ES-I3 (cell line): ENCODE data around the gene RASSF3.

Experiments used
- H3K36me3 ChIP-seq: 2 replicates; pipeline ENCODE4 v1.6.1; 2013; ENCODE audit warnings: mild to moderate bottlenecking, low read length, control low read depth, moderate library complexity; ENCODE audit not compliant: insufficient read depth
- H3K4me1 ChIP-seq: 2 replicates; pipeline ENCODE4 v1.6.1; 2013; ENCODE audit warnings: mild to moderate bottlenecking, control low read depth, low read length; ENCODE audit not compliant: insufficient read depth
- H3K9ac ChIP-seq: 2 replicates; pipeline ENCODE4 v1.6.1; 2013; ENCODE audit warnings: low read depth, mild to moderate bottlenecking, low read length, moderate library complexity
- H3K9me3 ChIP-seq: 2 replicates; pipeline ENCODE4 v1.6.1; 2013; ENCODE audit warnings: mild to moderate bottlenecking, low read length, moderate library complexity; ENCODE audit not compliant: control insufficient read depth, insufficient read depth

Gene RASSF3, protein sequence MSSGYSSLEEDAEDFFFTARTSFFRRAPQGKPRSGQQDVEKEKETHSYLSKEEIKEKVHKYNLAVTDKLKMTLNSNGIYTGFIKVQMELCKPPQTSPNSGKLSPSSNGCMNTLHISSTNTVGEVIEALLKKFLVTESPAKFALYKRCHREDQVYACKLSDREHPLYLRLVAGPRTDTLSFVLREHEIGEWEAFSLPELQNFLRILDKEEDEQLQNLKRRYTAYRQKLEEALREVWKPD

DNA sequence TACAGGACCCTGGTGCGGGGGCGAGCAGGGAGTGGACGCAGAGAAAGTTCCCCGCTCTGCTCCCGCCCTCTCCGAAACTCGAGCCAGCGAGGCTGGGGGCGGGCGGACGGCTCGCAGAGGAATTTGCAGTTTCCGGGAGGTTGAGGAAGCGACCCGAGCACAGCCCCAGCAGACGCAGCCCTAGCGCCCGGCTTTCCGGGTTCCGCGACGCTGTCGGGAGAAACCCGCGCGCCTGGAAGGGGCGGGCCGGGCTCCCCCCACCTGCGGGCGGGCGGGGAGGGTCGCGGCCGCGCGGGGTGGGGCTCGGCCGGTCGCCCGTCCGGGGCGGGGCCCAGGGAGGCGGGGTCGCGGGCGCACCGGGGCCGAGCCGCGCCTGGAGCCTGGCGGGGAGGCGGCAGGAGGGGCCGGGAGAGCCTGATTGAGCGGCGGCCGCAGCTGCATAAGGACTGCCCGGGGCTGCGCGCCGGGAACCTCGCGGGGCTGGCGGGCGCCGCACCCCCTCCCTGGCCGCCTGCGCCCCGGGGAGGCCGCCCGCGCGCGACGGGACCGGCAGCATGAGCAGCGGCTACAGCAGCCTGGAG, at the start of gene RASSF3:
Gene RASSF3 (plus strand): TSS at position 417 of the 581 bp plus-strand sequence. CDS start 138 bp downstream, at position 555.
- Histone ChIP-seq H3K4me1 (no peaks in the 10 kb centered on the region), H3K9me3 (no peaks in the 10 kb centered on the region), H3K9ac (peak within 1 kb of the TSS; percentile 98), H3K36me3 (no peaks in the 10 kb centered on the region)

DNA sequence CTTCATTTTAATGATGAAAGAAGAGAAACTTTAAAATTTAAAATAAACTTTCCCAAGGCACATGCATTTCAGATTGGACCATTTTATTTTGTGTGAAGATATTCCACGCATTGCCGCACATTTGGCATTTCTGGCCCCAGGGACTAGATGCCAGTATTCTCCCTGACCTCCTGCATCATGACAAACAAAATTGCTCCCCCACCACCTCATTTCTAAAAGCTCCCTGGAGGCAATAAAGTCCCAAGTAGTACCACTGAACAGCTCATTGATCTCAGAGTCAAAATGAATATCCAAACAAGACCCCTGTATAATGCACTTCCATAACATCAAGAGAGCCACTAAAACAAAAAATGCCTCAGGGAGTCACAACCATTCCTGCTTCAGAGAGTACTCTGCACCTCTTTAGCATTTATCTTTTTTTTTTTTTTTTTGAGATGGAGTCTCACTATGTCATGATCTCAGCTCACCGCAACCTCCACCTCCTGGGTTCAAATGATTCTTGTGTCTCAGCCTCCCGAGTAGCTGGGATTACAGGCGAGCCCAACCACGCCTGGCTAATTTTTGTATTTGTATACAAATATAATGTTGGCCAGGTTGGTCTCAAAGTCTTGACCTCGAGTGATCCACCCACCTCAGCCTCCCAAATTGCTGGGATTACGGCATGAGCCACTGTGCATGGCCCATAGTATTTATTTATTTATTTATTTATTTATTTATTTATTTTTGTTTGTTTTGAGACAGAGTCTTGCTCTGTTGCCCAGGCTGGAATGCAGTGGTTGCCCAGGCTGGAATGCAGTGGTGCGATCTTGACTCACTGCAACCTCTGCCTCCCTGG, 48.8 kb upstream of the RASSF3 start:
- Histone ChIP-seq H3K9ac (no peak overlapping the region), H3K36me3 (no peaks in the 10 kb centered on the region), H3K4me1 (peaks cover 18% of the 10 kb centered on the region), H3K9me3 (no peaks in the 10 kb centered on the region)

- Histone ChIP-seq H3K4me1 (peaks cover 17% of the 10 kb centered on the region), H3K9ac (no peak overlapping the region), H3K36me3 (no peaks in the 10 kb centered on the region), H3K9me3 (no peaks in the 10 kb centered on the region)
Observed at GRCh38 chr12:64566122-64566521, 44.2 kb upstream of the RASSF3 start.

DNA sequence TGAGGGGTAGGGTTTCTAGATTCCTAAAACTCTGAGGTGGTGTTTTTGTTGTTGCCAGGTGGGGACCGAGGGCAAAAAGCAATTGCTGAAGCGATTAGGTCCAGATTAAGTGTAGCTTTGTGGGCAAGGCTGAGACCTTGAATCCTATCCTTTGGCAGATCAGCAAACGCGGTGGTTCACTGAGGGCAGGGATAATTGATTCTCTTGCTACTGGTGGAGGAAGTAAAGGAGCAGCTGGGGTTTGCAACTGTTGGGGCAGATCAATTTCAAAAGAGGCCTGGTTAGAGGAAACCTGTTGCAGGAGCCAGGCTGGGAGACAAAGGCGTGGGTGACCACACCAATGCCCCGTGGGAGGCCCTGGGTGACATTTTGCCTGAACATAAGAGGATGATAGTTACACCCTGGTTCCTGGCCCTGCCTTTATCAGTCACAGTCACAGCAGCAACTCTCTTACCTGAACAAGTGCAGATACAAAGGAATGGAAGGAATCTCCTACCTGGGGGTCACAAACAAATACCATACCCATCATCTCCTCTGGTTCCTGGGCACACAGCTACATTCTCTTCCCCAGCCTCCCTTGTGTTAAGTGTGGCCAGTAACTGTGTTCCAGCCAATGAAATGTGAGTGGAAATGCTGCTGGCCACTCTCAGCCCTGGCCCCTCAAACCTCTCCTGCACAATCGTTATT, 43.3 kb upstream of the RASSF3 start:
- Histone ChIP-seq H3K36me3 (no peaks in the 10 kb centered on the region), H3K4me1 (peaks cover 13% of the 10 kb centered on the region), H3K9me3 (no peaks in the 10 kb centered on the region), H3K9ac (no peak overlapping the region)

GRCh38 chr12:64567570-64567969, 42.7 kb upstream of the RASSF3 start:
- peaks cover 13% of the 10 kb centered on the region for H3K4me1 ChIP-seq
- no peaks in the 10 kb centered on the region for H3K36me3 ChIP-seq
- H3K9ac ChIP-seq, result no peak overlapping the region
- no peaks in the 10 kb centered on the region for H3K9me3 ChIP-seq

GRCh38 chr12:64568298-64568697, 42.0 kb upstream of the RASSF3 start:
- Histone ChIP-seq H3K4me1 (peaks cover 13% of the 10 kb centered on the region), H3K9me3 (no peaks in the 10 kb centered on the region), H3K36me3 (no peaks in the 10 kb centered on the region), H3K9ac (no peak overlapping the region)

DNA sequence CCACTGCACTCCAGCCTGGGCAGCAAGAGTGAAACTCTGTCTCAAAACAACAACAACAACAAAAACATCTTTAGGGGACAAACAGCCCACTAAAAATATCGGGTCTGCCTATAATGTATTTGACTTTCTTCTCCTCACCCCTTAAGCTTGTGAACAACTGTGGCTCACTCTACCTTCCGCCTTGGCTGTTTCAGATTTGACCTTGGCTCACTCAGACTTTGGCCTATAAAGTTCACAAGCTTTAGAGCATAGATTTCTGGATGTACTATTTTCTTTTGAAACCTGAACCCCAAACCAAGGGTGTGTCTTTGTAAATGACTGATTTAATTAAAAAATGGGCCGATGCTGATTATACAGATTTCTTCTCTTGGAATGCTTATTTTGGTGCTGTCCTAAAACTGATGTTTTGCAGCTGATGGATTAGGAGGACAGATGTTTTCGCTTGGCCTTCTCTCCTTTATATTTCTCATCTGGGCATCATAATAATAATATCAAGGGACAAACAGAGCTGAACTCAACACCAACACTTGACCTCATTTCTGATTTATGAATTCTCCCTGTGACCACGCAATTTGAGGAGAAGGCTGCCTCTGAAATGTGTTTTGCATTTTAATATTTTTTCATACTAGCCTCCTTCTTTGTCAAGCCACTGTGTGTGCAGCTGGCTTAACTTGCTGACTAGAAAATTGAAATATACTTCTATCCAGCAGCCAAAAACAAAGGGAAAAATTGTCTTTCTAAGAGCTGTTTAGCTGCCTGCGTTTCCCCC, 40.2 kb upstream of the RASSF3 start:
- H3K9me3 ChIP-seq, result peaks cover 4% of the 10 kb centered on the region; the same call in 1 of the 2 replicates
- H3K9ac ChIP-seq, result no peak overlapping the region
- peaks cover 13% of the 10 kb centered on the region for H3K4me1 ChIP-seq
- no peaks in the 10 kb centered on the region for H3K36me3 ChIP-seq

- Histone ChIP-seq H3K9ac (no peak overlapping the region), H3K9me3 (peaks cover 4% of the 10 kb centered on the region; the same call in 1 of the 2 replicates), H3K4me1 (peaks cover 9% of the 10 kb centered on the region), H3K36me3 (no peaks in the 10 kb centered on the region)
Observed at GRCh38 chr12:64571411-64571810, 38.9 kb upstream of the RASSF3 start.

- Histone ChIP-seq H3K4me1 (peaks cover 3% of the 10 kb centered on the region; the same call in 1 of the 2 replicates), H3K36me3 (no peaks in the 10 kb centered on the region), H3K9ac (no peak overlapping the region), H3K9me3 (peaks cover 4% of the 10 kb centered on the region; the same call in 1 of the 2 replicates)
Observed at GRCh38 chr12:64572241-64572640, 38.1 kb upstream of the RASSF3 start.

- H3K9me3 ChIP-seq, result peaks cover 4% of the 10 kb centered on the region; the same call in 1 of the 2 replicates
- no peak overlapping the region for H3K9ac ChIP-seq
- no peaks in the 10 kb centered on the region for H3K4me1 ChIP-seq
- H3K36me3 ChIP-seq, result no peaks in the 10 kb centered on the region
Observed at GRCh38 chr12:64574837-64575236, 35.5 kb upstream of the RASSF3 start.

- Histone ChIP-seq H3K9me3 (peaks cover 4% of the 10 kb centered on the region; the same call in 1 of the 2 replicates), H3K36me3 (no peaks in the 10 kb centered on the region), H3K4me1 (no peaks in the 10 kb centered on the region), H3K9ac (no peak overlapping the region)
Observed at GRCh38 chr12:64577046-64577445, 33.2 kb upstream of the RASSF3 start.

DNA sequence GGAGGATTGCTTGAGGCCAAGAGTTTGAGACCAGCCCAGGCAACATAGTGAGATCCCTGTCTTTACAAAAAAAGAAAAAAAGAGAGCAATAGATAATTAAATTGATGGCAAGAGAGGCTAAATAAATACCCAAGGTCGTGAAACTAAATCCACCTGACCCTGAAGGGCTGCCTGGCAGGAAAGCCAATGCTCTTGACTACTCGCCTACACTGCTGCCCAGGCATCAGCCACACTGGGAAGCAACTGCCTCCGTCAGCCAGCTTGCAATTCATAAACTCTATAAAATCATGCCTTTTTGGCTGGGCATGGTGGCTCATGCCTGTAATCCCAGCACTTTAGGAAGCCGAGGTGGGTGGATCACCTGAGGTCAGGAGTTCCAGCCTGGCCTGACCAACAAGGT, 31.7 kb upstream of the RASSF3 start:
- H3K9me3 ChIP-seq, result peaks cover 4% of the 10 kb centered on the region; the same call in 1 of the 2 replicates
- no peak overlapping the region for H3K9ac ChIP-seq
- no peaks in the 10 kb centered on the region for H3K36me3 ChIP-seq
- H3K4me1 ChIP-seq, result peaks cover 1% of the 10 kb centered on the region

DNA sequence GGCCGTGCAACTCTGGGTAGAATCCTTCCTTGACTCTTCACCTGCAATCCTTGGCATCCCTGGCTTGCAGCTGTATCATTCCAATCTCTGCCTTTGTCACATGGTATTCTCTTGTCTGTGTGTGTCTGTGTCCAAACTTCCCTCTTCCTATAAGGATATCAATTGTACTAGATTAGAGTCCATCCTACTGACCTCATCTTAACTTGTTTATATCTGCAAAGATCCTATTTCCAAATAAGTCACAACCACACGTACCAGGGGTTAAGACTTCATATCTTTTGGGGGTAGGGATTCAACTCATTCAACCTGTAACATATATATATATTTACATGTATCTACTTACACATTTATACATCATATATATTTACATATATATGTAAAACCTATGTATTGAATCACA, 29.6 kb upstream of the RASSF3 start:
- Histone ChIP-seq H3K4me1 (peaks cover 5% of the 10 kb centered on the region), H3K36me3 (no peaks in the 10 kb centered on the region), H3K9me3 (no peaks in the 10 kb centered on the region), H3K9ac (no peak overlapping the region)

GRCh38 chr12:64582114-64582513, 28.2 kb upstream of the RASSF3 start:
- H3K4me1 ChIP-seq, result peaks cover 5% of the 10 kb centered on the region
- no peaks in the 10 kb centered on the region for H3K9me3 ChIP-seq
- no peaks in the 10 kb centered on the region for H3K36me3 ChIP-seq
- no peak overlapping the region for H3K9ac ChIP-seq
